ENCODE data around the gene RNF114.
A peak's percentile ranks its signal among the peaks of the same experiment; 100 is the strongest.
"Not testable (repeated sequence)": the region's sequence is repeated elsewhere in the genome, so short reads cannot be mapped to it uniquely, and the experiment has no call there.

Gene RNF114

DNA sequence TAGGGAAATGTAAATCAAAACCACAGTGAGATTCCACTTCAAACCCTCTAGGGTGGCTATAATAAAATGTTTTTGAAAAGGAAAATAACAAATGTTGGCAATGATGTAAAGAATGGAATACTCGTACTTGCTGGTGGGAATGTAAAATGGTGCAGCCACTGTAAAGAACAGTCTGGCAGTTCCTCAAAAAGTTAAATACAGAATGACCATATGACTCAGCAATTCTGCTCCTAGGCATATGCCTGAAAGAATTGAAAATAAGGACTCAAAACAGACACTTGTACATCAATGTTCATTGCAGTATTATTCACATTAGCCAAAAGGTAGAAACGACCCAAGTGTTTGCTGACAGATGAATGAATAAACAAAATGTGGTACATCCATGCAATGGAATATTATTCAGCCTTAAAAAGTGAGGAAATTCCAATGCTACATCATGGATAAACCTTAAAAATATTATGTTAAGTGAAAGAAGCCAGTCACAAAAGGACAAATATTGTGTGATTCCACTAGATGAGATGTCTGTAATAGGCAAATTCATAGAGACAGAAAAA is 10.2 kb upstream of the RNF114 start:
- no peak for DNase-seq

DNA sequence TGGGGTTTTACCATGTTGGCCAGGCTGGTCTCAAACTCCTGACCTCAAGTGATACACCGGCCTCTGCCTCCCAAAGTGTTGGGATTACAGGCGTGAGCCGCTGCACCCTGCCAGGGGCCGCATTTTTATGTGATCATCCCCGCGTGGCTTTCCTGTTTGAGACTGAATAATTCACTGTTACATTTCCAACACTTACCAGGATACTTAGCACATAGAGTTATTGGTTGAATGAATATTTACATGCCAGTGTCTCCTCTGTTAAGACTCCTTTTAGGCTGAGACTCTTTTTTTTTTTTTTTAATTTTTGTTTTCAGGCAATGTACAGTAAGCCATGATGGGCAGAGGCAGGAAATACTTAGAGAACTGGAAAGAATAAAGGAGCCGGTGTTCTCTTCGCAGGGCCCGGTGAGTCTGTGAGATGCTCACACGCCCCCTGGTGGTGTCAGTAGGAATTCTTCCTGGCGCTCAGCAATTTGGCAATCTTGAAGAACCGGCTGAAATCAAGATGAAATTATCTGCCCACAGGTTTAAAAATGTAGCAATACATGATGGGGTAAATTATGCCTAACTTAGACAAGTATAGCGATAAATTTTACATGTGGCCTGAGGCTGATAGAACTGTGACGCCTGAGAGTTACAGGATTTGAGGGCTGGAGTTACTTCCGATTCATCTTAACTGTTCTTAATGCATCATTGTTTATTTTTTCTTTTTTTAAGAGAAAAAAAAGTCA is 7.6 kb upstream of the RNF114 start:
- peak in 46 of 51 donors; percentile 8 to 88 (median 68) for DNase-seq

DNA sequence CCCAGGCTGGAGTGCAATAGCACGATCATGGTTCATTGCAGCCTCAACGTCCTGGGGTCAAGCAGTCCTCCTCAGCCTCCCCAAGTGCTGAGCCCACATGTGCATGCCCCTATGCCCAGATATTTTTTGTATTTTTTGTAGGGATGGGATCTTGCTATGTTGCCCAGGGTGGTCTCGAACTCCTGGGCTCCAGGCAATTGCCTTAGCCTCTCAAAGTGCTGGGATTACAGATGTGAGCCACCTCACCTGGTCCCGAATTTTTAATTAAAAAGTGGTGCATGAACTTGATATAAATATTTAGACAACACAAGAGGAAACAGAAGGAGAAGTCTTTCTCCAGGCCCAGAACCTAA is 7.1 kb upstream of the RNF114 start:
- no peak for DNase-seq

DNA sequence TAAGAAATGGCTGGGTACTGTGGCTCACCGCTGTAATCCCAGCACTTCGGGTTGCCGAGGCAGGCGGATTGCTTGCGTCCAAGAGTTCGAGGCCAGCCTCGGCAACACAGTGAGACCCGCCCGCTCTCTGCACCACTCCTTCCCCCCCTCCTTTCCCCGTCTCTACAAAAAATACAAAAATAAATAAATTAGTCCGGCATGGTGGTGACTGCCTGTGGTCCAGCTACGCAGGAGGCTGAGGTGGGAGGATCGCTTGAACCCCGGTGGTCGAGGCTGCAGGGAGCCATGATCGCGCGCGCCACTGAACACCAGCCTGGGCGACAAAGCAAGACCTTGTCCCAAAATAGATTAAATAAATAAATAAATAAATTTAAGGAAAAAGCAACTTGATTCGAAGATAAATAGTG is 448 bp upstream of the RNF114 start:
- peak in 1 of 51 donors; percentile 39 for DNase-seq

DNA sequence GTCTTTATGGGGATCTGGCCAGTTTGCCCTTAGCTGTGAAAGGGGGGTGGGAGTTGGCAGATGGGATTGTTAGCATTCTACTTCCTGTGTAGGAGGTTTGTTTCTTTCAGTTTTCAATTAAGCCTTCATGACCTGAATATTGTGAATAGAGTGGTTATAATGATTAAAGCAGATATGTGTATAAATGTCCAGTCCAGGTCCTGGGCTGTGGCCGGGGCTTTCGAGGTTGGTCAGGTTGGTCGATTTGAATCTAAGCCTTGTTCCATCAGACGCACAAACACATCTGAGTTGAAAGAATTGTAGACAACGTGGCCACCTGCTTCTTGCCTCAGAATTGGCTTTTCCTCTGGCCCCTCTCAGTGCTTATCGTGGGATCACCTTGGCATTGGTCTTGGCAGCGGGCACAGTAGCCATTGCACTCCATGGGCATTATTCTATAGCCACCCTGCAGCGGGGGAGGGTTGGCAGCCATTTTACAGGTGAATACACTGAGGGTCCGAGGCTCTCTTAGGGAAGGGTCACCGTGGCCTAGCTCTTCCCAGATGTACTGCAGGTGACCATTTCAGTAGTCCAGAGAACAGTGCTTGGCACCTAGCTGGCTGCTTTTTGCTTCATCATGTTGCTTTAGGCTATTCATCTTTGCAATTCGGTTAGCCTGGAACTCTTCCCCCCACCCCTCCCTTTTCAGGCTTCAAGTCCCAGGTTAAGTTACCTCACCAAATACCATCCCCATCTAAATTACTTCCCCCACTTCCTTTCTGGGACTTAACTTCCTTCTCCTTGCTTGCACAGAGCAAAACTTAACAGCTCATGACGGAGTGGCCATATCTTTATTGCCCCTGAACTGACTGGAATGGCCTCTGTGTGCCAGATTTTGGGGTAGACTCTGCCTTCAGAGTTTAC is 1.1 kb downstream of the RNF114 start:
- DNase-seq = no peak

DNA sequence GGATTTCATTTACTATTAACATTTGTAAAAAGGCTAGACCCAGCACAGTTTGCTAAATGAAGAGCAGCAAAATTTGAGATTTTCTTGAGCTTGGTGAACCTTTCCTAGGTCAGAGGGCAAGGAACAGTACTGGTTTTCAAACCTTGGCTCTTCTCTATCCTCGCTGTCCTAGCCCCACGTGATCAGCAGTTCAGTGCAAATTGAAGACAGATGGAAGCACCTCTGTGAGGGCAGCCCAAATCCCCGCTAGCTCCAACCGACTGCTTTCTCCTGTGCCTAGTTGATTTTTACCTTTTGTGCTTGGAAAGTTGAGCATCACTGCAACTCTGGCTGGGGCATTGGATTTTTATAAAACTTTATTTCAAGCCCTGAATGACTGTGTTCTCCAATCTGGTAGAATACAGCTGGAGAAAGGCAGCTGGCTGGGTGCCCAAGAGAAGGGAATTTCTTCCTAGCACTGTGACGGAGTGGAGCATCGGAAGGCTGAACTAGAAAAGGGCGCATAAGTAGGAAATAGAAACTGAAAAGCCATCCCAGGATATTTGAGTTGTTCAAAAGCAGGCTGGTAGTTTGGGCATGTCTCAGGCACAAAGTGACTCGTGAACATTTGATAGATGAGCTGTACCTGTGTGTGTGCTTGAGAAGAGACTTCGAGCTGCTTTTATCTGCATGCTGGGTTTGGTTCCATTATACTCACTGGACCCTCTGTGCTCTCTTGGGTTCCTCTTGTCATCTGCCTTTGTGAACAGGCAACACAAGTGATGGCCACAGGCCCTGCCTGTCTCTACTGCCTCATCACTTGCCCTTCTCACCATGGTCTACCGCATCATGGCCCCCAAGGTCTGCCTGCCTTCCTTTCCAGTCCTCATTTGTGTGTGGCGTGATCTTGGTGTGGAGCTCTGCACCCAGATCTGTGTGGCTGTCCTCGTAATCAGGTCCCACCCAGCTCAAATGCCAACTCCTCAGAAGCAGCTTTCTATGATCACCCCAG is 2.3 kb downstream of the RNF114 start:
- peak in 20 of 51 donors; percentile 4 to 35 (median 13) for DNase-seq

DNA sequence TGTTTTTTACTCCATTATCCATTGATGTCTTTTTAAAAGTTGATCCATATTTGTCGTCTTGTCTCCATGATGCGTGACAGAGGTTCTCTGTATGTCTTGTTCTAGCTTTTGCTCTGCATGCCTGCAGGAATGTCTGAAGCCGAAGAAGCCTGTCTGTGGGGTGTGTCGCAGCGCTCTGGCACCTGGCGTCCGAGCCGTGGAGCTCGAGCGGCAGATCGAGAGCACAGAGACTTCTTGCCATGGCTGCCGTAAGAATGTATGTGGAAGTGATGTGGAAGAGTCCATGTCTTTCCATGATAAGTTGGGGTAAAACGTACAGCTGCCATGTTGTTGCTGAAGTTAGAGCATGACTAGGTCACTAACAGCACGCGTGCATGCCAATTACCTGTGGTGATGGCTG is 5.3 kb downstream of the RNF114 start:
- no peak for DNase-seq

DNA sequence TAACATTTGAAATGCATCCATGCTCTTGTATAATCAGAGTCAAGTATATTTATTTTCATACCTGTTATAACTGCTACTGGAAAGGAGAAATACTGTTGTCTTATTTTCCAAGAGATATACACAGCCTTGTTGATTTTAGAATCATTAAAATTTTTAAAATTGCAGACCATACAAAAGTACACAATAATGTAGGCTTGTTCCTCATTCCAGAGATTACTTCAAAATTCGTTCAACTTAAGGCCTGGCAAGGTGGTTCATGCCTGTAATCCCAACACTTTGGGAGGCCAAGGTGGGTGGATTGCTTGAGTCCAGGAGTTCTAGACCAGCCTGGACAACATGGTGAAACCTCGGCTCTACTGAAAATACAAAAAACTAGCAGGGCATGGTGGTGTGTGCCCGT is 6.1 kb downstream of the RNF114 start:
- no peak for DNase-seq

DNA sequence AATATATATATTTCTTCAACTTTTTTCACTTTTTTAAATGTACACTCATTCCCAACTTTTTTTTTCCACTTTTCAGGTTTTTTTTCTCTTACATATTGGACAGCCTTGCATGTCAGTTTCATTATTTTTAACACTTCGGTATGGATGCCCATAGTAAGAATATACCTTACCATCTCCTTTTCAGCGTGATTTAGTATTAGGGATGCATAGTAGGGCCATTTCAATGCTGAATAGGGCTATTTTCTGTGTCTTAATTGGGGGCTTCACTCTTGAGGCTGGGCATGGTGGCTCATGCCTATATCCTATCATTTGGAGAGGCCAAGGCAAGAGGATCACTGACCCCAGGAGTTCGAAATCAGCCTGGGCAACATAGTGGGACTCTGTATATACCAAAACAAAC is 6.7 kb downstream of the RNF114 start:
- DNase-seq = no peak

DNA sequence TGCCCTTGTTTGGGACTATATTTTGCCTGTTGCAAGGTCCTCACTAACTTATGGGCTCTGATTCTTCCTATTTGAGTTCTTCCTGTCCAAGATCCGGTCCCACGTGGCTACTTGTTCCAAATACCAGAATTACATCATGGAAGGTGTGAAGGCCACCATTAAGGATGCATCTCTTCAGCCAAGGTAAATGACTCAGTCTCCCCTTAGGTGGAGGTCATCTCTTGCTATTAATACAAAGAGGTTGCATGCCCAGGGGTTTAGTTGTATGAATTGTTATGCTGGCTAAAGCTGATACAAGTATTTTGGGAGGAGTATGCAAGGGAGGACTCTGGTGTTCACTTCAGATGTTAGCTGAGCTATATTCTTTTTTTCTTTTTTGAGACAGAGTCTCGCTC is 9.1 kb downstream of the RNF114 start:
- DNase-seq = no peak

DNA sequence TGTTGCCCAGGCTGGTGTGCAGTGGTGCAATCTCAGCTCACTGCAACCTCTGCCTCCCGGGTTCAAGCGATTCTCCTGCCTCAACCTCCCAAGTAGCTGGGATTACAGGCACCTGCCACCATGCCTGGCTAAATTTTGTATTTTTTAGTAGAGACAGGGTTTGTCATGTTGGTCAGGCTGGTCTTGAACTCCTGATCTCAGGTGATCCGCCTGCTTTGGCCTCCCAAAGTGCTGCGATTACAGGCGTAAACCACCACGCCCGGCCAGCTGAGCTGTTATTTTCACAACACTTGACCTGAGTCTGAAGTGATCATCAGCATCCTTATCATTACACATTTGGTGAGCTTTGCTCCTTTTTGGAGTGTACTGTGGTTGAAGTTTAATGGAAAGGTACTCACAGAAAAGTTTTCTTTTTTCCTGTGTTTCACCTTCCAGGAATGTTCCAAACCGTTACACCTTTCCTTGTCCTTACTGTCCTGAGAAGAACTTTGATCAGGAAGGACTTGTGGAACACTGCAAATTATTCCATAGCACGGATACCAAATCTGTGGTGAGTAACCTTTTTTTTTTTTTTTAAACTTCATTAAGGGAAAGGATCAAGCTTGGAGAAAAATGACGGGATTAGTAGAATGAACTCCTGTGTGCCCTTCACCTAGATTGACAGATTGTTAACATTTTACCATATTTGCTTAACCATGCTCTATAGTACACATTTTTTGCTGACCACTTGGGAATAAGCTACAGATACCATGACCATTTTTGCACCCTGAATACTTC is 9.7 kb downstream of the RNF114 start:
- DNase-seq = no peak

DNA sequence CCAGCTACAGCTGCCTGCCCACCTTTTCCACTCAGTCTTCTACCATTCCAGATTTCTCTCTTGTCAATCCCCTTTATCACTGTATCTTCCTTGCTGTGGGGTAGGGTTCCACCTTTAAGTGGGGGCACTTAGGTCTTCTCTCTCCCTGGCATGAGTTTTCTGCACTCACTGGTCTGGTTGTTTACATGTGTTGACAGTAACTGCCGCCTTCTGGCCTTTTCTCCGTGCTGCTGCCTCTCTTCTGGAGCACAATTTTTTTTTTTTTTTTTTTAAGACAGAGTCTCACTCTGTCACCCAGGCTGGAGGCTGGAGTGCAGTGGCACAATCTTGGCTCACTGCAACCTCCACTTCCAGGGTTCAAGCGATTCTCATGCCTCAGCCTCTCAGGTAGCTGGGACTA is 12.0 kb downstream of the RNF114 start:
- DNase-seq = no peak

DNA sequence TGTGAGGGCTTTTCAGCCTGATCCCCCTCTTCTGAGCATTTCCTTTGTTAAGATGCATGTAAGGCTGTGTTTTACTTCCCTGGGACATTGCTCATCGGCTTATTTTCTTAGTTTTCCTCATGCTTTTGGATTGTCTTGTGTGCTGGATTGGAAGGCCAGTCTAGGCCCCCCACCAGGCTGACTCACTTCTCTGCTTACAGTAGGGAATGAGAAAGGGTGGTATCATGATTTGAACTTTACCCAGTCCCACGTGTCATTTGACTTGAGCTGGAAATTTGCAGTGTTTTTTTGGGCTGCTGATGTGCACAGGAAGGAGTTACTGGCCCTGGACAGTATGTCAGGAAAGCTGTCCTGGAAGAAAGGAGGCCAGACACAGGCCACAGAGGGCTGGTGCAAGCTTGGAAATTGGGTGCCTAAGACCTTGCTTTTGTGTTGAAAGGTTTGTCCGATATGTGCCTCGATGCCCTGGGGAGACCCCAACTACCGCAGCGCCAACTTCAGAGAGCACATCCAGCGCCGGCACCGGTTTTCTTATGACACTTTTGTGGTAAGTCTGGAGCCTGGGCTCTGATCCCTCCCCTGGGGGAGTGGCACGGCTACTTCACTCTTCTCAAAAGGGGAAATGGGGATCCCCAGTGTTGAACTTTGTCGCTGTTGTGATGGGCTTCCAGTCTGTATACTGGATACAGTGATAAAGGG is 12.8 kb downstream of the RNF114 start:
- no peak for DNase-seq

DNA sequence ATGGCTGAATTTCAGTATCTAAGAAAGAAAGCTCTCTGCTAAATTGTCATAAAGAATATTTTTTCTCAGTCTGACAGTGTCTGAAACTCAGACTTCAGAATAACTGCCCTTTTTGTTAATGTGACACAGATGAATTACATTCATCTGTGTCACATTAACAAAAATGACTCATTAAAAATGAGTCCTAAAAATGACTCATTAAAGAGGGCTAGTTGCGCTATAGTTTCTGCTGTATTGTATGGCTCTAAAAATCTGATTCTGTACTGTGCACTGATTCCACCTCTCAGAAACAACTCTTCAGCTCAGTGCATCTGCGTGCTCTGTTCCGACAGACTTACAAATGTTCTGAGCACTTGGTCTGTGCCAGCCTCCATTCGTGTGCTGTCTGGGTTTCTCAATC is 15.0 kb downstream of the RNF114 start:
- no peak for DNase-seq

DNA sequence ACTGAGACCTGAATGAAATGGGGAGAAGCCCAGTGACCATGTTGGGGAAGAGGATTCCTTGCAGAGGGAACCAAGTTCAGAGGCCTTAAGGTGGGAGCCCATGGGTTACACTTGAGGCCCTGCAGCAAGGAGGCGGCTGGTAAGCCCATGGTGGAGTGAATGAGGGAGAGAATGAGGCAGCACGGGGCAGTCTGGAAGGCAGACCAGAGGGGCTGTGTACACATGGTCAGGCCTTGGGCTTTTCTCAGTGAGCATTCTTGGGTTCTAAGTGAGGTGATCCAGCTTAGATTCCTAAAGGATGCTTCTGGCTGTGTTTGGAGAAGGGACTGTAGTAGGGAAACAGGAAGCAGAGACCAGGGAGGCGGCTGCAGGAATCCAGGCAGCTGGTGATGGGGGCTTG is 19.0 kb downstream of the RNF114 start:
- DNase-seq = no peak

DNA sequence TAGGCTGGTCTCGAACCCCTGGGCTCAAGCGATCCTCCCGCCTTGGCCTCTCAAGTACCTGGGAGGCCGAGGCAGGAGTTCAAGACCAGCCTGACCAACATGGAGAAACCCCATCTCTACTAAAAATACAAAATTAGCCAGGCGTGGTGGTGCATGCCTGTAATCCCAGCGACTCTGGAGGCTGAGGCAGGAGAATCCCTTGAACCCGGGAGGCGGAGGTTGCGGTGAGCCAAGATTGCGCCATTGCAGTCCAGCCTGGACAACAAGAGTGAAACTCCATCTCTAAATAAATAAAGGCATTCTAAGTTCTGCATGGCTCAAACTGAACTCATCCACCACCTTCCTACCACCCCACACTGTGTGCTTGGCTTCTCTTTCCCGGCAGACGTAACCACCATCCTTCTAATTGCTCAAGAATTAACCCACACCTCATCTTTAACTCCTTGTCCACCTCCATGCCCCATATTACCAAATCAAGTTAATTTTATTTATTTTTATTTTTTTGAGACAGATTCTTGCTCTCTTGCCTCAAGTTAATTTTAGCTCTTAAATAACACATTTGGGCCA is 19.7 kb downstream of the RNF114 start:
- not testable (repeated sequence) for DNase-seq

DNA sequence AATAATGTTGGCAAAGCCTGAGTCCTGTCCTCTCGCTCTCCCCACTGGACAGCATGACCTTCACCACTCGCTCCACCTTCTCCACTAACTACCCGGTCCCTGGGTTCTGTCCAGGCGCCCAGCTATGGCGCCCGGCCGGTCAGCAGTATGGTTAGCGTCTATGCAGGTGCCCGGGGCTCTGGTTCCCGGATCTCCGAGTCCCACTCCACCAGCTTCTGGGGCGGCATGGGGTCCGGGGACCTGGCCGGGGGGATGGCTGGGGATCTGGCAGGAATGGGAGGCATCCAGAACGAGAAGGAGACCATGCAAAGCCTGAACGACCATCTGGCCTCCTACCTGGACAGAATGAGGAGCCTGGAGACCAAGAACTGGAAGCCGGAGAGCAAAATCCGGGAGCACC is 20.5 kb downstream of the RNF114 start:
- no peak for DNase-seq

DNA sequence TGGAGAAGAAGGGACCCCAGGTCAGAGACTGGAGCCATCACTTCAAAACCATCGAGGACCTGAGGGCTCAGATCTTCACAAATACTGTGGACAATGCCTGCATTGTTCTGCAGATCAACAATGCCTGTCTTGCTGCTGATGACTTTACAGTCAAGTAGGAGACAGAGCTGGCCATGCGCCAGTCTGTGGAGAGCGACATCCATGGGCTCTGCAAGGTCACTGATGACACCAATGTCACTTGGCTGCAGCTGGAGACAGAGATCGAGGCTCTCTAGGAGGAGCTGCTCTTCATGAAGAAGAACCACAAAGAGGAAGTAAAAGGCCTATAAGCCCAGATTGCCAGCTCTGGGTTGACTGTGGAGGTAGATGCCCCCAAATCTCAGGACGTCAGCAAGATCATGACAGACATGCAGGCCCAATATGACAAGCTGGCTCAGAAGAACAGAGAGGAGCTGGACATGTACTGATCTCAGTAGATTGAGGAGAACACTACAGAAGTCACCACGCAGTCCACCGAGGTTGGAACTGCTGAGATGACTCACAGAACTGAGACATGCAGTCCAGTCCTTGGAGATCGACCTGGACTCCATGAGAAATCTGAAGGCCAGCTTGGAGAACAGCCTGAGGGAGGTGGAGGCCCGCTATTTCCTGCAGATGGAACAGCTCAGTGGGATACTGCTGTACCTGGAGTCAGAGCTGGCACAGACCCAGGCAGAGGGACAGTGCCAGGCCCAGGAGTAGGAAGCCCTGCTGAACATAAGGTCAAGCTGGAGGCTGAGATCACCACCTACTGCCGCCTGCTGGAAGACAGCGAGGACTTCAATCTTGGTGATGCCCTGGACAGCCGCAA is 21.1 kb downstream of the RNF114 start:
- DNase-seq = peak in 39 of 51 donors; percentile 4 to 85 (median 64)

DNA sequence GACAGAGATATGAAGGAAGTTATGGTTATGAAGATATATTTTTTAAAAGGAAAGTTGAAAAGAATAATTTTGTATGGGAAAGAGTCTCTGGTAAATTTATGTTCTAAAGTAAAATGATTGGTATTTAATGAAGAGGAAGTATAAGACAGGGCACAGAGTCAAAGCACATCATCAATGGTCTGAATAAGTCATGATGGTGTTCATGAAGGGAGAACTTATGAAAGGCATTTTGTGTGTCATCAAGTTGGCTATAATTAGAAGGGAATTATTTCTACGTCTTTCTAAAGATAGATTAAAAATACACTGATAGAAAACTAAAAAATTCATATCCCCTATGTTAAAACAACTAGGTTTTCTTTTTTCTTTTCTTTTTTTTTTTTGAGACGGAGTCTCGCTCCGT is 25.2 kb downstream of the RNF114 start:
- no peak for DNase-seq

Measured in hypothalamus (tissue), 51 donors.